Large intestine (tissue), 3 donors: Measurements from ENCODE around the gene GPX6. TPM values are rescaled to one million over a fixed set of nuclear protein-coding genes. Genes with fewer than 3 reads are reported as not detected.

Experiments
- DNase-seq, 2 donors: peaks; one replicate each; pipeline versions ENCODE4 v3.0.0 to v3.0.0-alpha.2; 2013
- H3K27ac ChIP-seq: one replicate; pipeline ENCODE4 v1.5.1; 2013; ENCODE audit warnings: low read length
- H3K27me3 ChIP-seq: 2 replicates; pipeline ENCODE4 v1.6.1; 2013; ENCODE audit warnings: low read length; ENCODE audit not compliant: control insufficient read depth, insufficient read depth
- H3K36me3 ChIP-seq: 2 replicates; pipeline ENCODE4 v1.6.1; 2013; ENCODE audit warnings: low read length; ENCODE audit not compliant: control insufficient read depth, insufficient read depth
- H3K4me1 ChIP-seq: one replicate; pipeline ENCODE4 v1.6.1; 2013; ENCODE audit warnings: low read length; ENCODE audit not compliant: control insufficient read depth, insufficient read depth
- H3K4me3 ChIP-seq: one replicate; pipeline ENCODE4 v1.5.1; 2013; ENCODE audit warnings: low read length
- H3K9me3 ChIP-seq: one replicate; pipeline ENCODE4 v1.6.1; 2013; ENCODE audit warnings: mild to moderate bottlenecking, low read depth, low read length, moderate library complexity; ENCODE audit not compliant: control insufficient read depth
- WGBS: methylation state at CpG from one replicate; pipeline ENCODE4 v1.1.5; 2013; ENCODE audit warnings: low lambda C conversion rate; ENCODE audit not compliant: insufficient coverage; 5-methylcytosine and 5-hydroxymethylcytosine counted together
- polyA plus RNA-seq: library from polyadenylated mRNA; unstranded; fragments of 120-200 nt; gene quantifications from one replicate; pipeline ENCODE4 v1.2.1, GENCODE V29; 2013

Gene GPX6
- polyA plus RNA-seq, 1 donor, result not detected

DNA sequence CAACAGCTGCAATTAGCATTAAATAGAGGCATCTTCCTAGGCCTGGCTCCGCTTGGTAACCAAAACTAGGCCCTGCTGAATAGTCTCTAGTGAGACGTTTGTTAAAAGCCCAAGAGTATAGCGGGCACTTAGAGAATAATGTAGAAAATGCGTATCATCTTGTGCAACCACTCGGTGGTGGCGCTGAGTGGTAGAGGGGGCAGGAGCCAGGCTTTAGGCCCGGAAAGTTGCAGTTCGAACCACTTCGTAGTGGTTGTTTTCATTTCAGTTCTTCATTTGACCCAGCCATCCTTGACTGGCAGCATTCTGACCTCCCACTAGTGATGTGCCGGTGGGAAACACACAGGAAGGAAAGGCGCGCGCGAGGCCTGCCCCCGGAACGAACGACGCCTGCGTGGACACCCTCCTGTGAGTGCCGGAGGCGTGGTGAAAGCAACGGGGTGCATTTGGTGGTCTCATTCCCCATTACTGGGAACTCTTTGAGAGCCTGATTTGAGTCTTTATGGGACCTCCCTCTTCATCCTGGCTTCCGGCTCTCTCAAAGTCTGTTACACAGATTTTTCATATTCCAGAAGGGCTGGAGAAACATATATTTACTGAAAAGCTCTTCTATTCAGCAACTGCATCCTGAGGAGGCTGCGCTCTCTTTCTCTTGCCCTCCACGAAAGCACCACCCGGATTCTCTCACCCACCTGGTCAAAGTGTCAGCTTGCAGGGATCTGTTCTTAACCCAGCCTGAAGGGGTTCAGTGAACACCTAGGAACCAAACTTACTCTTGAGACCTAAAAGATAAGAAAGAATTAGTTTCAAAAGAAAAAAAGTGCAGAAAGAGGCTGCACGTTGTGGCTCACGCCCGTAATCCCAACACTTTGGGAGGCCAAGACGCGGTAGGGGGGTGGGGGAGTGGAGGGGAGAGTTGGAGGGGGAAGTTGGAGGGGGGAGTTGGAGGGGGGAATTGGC is 28.3 kb upstream of the GPX6 start:
- Histone ChIP-seq H3K27me3 (peaks cover 11% of the 10 kb centered on the region), H3K9me3 (no peaks in the 10 kb centered on the region), H3K27ac (no peak overlapping the region), H3K36me3 (no peaks in the 10 kb centered on the region), H3K4me1 (peaks cover 4% of the 10 kb centered on the region), H3K4me3 (peak overlapping the region; percentile 51)
- peak in 1 of 2 donors; percentile 46 for DNase-seq
- no CpG with 5 or more reads among the region's 31 CpGs for WGBS

DNA sequence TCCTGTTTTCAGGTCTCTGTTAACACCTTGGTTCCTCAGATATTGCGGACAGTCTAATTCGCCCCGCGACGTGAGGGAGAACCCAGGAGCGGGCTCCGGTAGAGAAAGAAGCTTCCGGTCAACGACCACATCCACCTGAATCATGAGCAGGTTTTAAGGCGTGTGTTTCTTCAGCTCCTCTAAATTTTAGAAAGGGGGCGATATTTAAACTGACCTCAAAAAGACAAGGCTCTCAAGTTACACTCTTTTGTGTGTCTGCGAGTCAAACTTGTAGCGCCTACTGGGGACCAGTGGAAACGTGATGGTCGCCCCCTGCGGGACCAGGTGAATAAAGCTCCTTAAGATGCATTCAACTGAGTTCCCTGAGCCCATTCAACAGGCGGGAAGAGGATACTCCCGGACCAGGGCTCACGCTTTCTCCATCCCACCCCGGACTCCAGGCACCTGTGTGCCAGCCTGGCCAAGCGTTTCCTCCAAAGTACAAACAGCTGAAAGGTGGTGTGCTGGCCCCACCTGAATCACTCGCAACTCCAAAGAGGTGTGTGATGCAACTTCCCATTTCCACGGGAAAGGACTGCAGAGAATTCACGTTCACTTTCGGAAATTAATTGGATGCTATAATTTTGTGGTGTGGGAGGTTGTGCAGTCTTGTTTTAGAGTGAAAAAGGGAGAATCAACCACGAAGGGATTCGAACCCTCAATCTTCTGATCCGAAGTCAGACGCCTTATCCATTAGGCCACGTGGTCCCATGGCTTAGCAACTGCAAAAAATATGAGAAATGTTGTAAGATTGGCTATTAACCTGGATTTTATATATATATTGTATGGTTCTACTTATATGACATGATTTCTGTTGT is 27.1 kb upstream of the GPX6 start:
- H3K27me3 ChIP-seq, result peaks cover 16% of the 10 kb centered on the region
- H3K27ac ChIP-seq, result no peak overlapping the region
- WGBS, result 5% methylated on average over 3 of the region's 30 CpGs
- peaks cover 4% of the 10 kb centered on the region for H3K4me1 ChIP-seq
- H3K9me3 ChIP-seq, result no peaks in the 10 kb centered on the region
- H3K36me3 ChIP-seq, result no peaks in the 10 kb centered on the region
- H3K4me3 ChIP-seq, result peak overlapping the region; percentile 44
- DNase-seq, result peak; percentile 56 to 75

DNA sequence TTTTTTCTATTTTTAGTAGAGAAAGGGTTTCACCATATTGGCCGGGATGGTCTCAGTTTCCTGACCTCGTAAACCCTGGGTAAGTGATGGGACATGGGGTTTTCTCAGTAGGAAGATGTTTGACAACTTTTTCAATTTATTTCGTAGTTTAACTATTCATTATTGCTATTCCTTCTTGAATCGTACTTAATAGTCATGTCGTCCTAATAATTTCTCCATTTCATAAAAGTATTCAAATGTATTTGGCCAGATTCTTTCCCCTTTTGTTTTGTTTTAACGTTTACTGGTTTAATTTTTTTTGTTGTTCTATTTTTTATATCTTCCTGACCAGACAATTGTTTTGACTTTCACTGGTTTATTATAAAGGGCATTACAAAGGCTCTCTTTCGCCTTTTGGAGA is 26.4 kb upstream of the GPX6 start:
- Histone ChIP-seq H3K4me3 (peak overlapping the region; percentile 44), H3K27ac (no peak overlapping the region), H3K36me3 (no peaks in the 10 kb centered on the region), H3K27me3 (peaks cover 23% of the 10 kb centered on the region), H3K9me3 (no peaks in the 10 kb centered on the region), H3K4me1 (peaks cover 4% of the 10 kb centered on the region)
- no peak for DNase-seq
- 51% methylated on average over 5 of the region's 7 CpGs for WGBS

DNA sequence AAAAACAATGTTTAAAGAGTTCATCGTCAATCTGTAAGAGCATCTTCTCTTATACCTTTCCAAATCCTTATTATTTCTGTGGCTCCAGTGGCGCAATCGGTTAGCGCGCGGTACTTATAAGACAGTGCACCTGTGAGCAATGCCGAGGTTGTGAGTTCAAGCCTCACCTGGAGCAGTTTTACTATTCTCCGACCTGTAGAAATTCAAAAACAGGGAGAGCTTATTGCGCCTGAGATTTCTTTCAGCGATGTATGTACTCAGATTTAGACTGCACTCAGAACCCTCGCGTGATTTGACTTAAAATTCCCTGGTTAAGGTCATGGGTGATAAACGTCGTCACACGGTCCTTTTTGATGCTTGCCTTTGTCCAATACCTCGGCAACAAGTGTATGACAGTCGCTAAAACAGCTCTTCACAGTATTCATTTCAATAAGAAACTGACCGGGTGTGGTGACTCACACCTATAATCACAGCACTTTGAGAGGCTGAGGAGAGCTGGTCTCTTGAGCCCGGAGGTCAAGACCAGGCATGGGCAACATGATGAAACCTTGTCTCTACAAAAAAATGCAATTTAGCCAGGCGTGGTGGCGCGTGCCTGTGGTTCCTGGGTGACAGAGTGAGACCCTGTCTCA is 22.0 kb upstream of the GPX6 start:
- Histone ChIP-seq H3K4me3 (no peak overlapping the region), H3K27me3 (peaks cover 40% of the 10 kb centered on the region), H3K4me1 (no peaks in the 10 kb centered on the region), H3K9me3 (no peaks in the 10 kb centered on the region), H3K36me3 (no peaks in the 10 kb centered on the region), H3K27ac (no peak overlapping the region)
- DNase-seq, result peak in 1 of 2 donors; percentile 4
- WGBS, result 60% methylated on average over 2 of the region's 22 CpGs

DNA sequence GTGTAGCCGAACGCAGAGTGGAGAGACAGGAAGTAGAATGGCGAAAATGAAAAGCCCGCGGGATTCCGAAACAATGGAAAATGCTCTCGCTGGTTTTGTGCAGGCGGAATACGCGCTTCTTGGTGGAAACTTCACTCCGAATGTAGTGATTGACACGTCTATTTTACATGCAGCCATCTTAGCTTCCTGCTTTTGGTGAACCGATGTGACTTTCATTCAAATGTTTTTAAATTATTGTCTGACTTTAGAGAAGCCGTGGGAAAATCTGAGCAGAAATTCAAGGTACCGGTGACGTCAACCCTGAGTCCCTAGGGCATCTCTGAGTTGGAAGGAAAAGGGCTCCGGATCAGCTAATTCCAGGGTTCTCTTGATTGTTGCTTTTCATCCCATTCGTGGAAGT is 21.5 kb upstream of the GPX6 start:
- Histone ChIP-seq H3K4me3 (no peak overlapping the region), H3K4me1 (no peaks in the 10 kb centered on the region), H3K27ac (no peak overlapping the region), H3K27me3 (peaks cover 40% of the 10 kb centered on the region), H3K36me3 (no peaks in the 10 kb centered on the region), H3K9me3 (no peaks in the 10 kb centered on the region)
- WGBS, result 21% methylated on average over 5 of the region's 18 CpGs
- peak in 1 of 2 donors; percentile 7 for DNase-seq

DNA sequence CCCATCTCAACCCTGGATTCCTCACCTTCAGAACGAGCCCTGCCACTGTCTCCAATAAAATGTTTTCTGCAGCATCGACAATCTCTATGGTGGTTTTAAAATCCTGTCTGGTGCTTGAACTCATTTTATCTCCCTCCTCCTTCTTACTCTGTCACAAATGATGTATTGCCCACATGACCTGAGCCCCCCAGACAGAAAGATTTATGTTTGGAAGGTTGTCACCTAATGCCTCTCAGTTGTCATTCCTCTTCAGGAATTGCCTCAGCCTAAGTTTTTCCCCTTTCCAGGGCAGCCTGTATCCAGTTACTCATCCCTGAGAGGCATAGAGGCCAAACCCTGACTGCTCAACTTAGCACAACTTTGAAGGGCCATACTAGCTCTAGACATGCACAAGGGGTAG is 19.3 kb upstream of the GPX6 start:
- Histone ChIP-seq H3K9me3 (no peaks in the 10 kb centered on the region), H3K4me3 (no peak overlapping the region), H3K27ac (no peak overlapping the region), H3K4me1 (no peaks in the 10 kb centered on the region), H3K27me3 (peaks cover 38% of the 10 kb centered on the region), H3K36me3 (no peaks in the 10 kb centered on the region)
- WGBS, result 40% methylated on average over 1 of the region's 2 CpGs
- no peak for DNase-seq

DNA sequence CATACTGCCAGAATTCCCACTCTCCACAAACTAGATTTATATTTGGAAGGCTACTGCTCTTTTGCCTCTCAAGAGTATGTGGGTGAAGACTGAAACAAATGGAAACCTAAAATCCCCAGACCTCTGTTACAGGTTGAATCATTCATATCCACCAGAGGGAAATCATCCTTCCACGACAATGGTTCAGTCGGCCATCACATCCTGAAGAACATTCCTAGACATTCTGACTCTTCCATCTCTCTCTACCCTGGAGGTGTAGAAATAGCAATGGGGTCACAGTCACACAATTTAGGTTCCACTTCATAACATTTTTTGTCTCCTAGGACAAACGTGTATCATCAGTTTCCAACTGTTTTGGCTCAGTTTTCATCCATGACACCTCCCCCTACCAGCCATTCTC is 18.7 kb upstream of the GPX6 start:
- Histone ChIP-seq H3K36me3 (no peaks in the 10 kb centered on the region), H3K4me1 (no peaks in the 10 kb centered on the region), H3K27me3 (peaks cover 34% of the 10 kb centered on the region), H3K4me3 (no peak overlapping the region), H3K27ac (no peak overlapping the region), H3K9me3 (no peaks in the 10 kb centered on the region)
- DNase-seq, result no peak
- no CpG with 5 or more reads among the region's 3 CpGs for WGBS

DNA sequence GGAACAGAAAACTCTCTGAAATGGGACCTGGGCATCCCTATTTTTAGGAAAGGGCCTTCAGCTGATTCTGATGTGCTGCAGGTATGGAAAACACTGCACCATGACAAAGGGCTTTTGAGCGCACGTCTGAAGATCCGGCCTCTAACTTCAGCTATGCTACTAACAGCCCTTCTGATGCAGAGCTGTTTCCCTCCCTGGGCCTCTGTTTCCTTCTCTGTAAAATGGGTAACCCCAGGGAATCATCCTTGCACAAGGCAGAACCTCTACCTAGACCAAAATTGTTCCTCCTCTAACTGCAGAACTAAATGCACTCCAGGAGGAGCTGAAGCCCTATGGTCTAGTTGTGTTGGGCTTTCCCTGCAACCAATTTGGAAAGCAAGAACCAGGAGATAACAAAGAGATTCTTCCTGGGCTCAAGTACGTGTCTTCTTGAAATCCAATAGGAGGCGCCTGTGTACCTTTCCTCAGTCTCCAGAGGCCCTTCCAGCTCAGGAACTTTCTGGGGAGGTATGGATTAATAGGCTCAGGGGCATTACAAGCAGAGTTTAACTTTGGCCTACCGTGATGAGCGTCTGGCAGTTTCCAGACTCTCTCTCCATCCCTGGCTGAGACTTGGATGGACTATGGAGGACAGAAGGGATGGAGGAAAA is 16.0 kb upstream of the GPX6 start:
- no peak for DNase-seq
- WGBS, result no CpG with 5 or more reads among the region's 7 CpGs
- no peak overlapping the region for H3K27ac ChIP-seq
- peaks cover 27% of the 10 kb centered on the region for H3K27me3 ChIP-seq
- H3K4me1 ChIP-seq, result no peaks in the 10 kb centered on the region
- H3K9me3 ChIP-seq, result no peaks in the 10 kb centered on the region
- no peaks in the 10 kb centered on the region for H3K36me3 ChIP-seq
- H3K4me3 ChIP-seq, result no peak overlapping the region

DNA sequence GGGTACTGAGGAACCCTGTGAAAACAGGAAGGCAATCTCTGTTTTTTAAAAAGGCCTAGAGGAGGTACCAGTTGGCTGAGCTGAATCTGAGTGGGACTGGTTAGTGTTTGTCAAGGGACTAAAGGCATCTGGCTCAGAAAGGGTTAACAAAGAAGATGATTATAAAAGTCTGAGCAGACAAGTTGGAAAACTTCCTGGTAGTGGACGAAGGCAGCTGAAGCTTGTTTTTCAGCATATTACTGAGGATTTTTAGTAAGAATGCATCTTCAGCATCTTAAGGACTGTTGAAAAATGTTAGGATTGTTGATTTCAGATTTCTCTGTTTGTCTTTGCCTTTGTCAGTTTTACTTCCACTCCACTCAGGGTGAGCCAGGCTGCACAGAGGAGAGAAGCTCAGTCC is 15.2 kb upstream of the GPX6 start:
- Histone ChIP-seq H3K4me3 (peak overlapping the region; percentile 18), H3K4me1 (no peaks in the 10 kb centered on the region), H3K9me3 (no peaks in the 10 kb centered on the region), H3K27ac (no peak overlapping the region), H3K36me3 (no peaks in the 10 kb centered on the region), H3K27me3 (peaks cover 29% of the 10 kb centered on the region)
- DNase-seq, result no peak
- WGBS, result no CpG with 5 or more reads among the region's 1 CpG
